ENCODE results near the gene SLC5A12.

GRCh38 chr11:26662916-26663315 is 58.9 kb downstream of the SLC5A12 start:
- TF ChIP-seq, protein P1, sequence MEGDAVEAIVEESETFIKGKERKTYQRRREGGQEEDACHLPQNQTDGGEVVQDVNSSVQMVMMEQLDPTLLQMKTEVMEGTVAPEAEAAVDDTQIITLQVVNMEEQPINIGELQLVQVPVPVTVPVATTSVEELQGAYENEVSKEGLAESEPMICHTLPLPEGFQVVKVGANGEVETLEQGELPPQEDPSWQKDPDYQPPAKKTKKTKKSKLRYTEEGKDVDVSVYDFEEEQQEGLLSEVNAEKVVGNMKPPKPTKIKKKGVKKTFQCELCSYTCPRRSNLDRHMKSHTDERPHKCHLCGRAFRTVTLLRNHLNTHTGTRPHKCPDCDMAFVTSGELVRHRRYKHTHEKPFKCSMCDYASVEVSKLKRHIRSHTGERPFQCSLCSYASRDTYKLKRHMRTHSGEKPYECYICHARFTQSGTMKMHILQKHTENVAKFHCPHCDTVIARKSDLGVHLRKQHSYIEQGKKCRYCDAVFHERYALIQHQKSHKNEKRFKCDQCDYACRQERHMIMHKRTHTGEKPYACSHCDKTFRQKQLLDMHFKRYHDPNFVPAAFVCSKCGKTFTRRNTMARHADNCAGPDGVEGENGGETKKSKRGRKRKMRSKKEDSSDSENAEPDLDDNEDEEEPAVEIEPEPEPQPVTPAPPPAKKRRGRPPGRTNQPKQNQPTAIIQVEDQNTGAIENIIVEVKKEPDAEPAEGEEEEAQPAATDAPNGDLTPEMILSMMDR (IDR thresholded peaks at IDR 0.05): no peak
- no peak for TF ChIP-seq POLR2A (IDR thresholded peaks at IDR 0.05)
